Activated T-cell treated with anti-CD3 and anti-CD28 coated beads, Interleukin-2, amount 50 U/mL, for 72 hours (primary cell): Measurements from ENCODE around the gene NME1. TPM values are rescaled to one million over a fixed set of nuclear protein-coding genes. Genes with fewer than 3 reads are reported as not detected.

Experiments
- ATAC-seq, 2 donors: fragments of 150-1000 bp; cut with Tn5 transposase; replicated peaks in 1 of 2; 2 replicates each; pipeline ENCODE4 v1.10.0; 2021; ENCODE audit warnings: moderate library complexity in 2 of 2, mild to moderate bottlenecking in 1 of 2
- DNase-seq, 2 donors: peaks; one replicate each; pipeline ENCODE4 v3.0.0; 2021 to 2022; ENCODE audit warnings: mixed read lengths in 1 of 2
- H3K27ac Mint-ChIP-seq: one replicate; pipeline ENCODE4 v1.8.0; 2022; ENCODE audit warnings: mild to moderate bottlenecking, moderate library complexity, mixed read lengths
- H3K27me3 Mint-ChIP-seq: one replicate; pipeline ENCODE4 v1.8.0; 2022; ENCODE audit warnings: low read depth, mixed read lengths
- H3K36me3 Mint-ChIP-seq, 2 donors: one replicate each; pipeline ENCODE4 v1.8.0; 2022; ENCODE audit warnings: mixed read lengths in 2 of 2, mild to moderate bottlenecking in 1 of 2; ENCODE audit not compliant: insufficient read depth in 2 of 2
- H3K4me1 Mint-ChIP-seq: one replicate; pipeline ENCODE4 v1.8.0; 2022; ENCODE audit warnings: low read depth, mixed read lengths
- H3K4me3 Mint-ChIP-seq, 2 donors: one replicate each; pipeline ENCODE4 v1.8.0; 2022; ENCODE audit warnings: mild to moderate bottlenecking in 2 of 2, mixed read lengths in 2 of 2, moderate library complexity in 2 of 2
- H3K9me3 Mint-ChIP-seq, 2 donors: one replicate each; pipeline ENCODE4 v1.8.0; 2022; ENCODE audit warnings: mixed read lengths in 2 of 2
- total RNA-seq, 2 donors: library from RNA; stranded (reverse); gene quantifications; one replicate each; pipeline ENCODE4 v1.2.3, GENCODE V29; 2022

NME1 gene
- total RNA-seq, 2 donors from 2014 or later = 88.2 to 96.0 TPM

- Mint-ChIP-seq H3K9me3 (no peaks in the 10 kb centered on the region), H3K36me3 (peaks cover 2 to 4% of the 10 kb centered on the region in 2 donors), H3K4me3 (no peak overlapping the region), H3K4me1 (peaks cover 25% of the 10 kb centered on the region), H3K27ac (peak overlapping the region; percentile 48), H3K27me3 (no peaks in the 10 kb centered on the region)
- DNase-seq (no peak), ATAC-seq (no peak)
Observed at GRCh38 chr17:51124640-51125503, 28.5 kb upstream of the NME1 start.

- no peaks in the 10 kb centered on the region for H3K27me3 Mint-ChIP-seq
Observed at GRCh38 chr17:51128076-51128475, 25.3 kb upstream of the NME1 start.

GRCh38 chr17:51132964-51133319 lies 20.4 kb upstream of the NME1 start:
- Mint-ChIP-seq H3K27ac (no peak overlapping the region), H3K4me3 (no peak overlapping the region), H3K4me1 (peaks cover 18% of the 10 kb centered on the region), H3K36me3 (no peaks in the 10 kb centered on the region), H3K27me3 (no peaks in the 10 kb centered on the region), H3K9me3 (no peaks in the 10 kb centered on the region)
- DNase-seq (no peak), ATAC-seq (peak in 1 of 2 donors; percentile 21)

More at GRCh38 chr17:51128076-51128475, 25.3 kb upstream of the NME1 start:
- Mint-ChIP-seq H3K27ac (no peak overlapping the region), H3K4me3 (no peak overlapping the region), H3K4me1 (peaks cover 19% of the 10 kb centered on the region), H3K9me3 (no peaks in the 10 kb centered on the region), H3K36me3 (no peaks in the 10 kb centered on the region)
- ATAC-seq (peak in 1 of 2 donors; percentile 47), DNase-seq (peak; percentile 13 to 28)

- no peak for ATAC-seq
- DNase-seq = no peak
- no peaks in the 10 kb centered on the region for H3K27me3 Mint-ChIP-seq
- H3K36me3 Mint-ChIP-seq = no peaks in the 10 kb centered on the region
- H3K9me3 Mint-ChIP-seq = no peaks in the 10 kb centered on the region
- no peak overlapping the region for H3K27ac Mint-ChIP-seq
- H3K4me3 Mint-ChIP-seq = no peak overlapping the region
- H3K4me1 Mint-ChIP-seq = peaks cover 18% of the 10 kb centered on the region
Observed at GRCh38 chr17:51133365-51133764, 20.0 kb upstream of the NME1 start.

GRCh38 chr17:51135956-51136355 lies 17.4 kb upstream of the NME1 start:
- Mint-ChIP-seq H3K4me3 (no peak overlapping the region), H3K27me3 (no peaks in the 10 kb centered on the region), H3K9me3 (no peaks in the 10 kb centered on the region), H3K27ac (no peak overlapping the region), H3K4me1 (peaks cover 18% of the 10 kb centered on the region), H3K36me3 (no peaks in the 10 kb centered on the region)
- no peak for DNase-seq
- no peak for ATAC-seq

GRCh38 chr17:51142597-51142996 lies 10.8 kb upstream of the NME1 start:
- Mint-ChIP-seq H3K9me3 (no peaks in the 10 kb centered on the region), H3K27me3 (no peaks in the 10 kb centered on the region), H3K4me1 (peaks cover 16% of the 10 kb centered on the region), H3K27ac (no peak overlapping the region), H3K4me3 (no peak overlapping the region), H3K36me3 (no peaks in the 10 kb centered on the region)
- ATAC-seq (no peak), DNase-seq (no peak)

GRCh38 chr17:51144266-51145022 lies 8.9 kb upstream of the NME1 start:
- Mint-ChIP-seq H3K27me3 (no peaks in the 10 kb centered on the region), H3K4me3 (no peak overlapping the region), H3K4me1 (peaks cover 23% of the 10 kb centered on the region), H3K36me3 (no peaks in the 10 kb centered on the region), H3K9me3 (no peaks in the 10 kb centered on the region), H3K27ac (no peak overlapping the region)
- ATAC-seq = no peak
- no peak for DNase-seq

GRCh38 chr17:51147650-51148049 lies 5.7 kb upstream of the NME1 start:
- no peaks in the 10 kb centered on the region for H3K36me3 Mint-ChIP-seq
- no peaks in the 10 kb centered on the region for H3K27me3 Mint-ChIP-seq
- DNase-seq (peak; percentile 12 to 34), ATAC-seq (peak; percentile 49 to 56)
- peaks cover 23% of the 10 kb centered on the region for H3K4me1 Mint-ChIP-seq
- H3K4me3 Mint-ChIP-seq = peak overlapping the region; percentile 4 to 70
- no peaks in the 10 kb centered on the region for H3K9me3 Mint-ChIP-seq
- peak overlapping the region; percentile 92 for H3K27ac Mint-ChIP-seq

GRCh38 chr17:51149163-51149562 lies 4.2 kb upstream of the NME1 start:
- Mint-ChIP-seq H3K36me3 (no peaks in the 10 kb centered on the region), H3K4me3 (no peak overlapping the region), H3K27me3 (no peaks in the 10 kb centered on the region), H3K9me3 (no peaks in the 10 kb centered on the region), H3K4me1 (peaks cover 23% of the 10 kb centered on the region), H3K27ac (no peak overlapping the region)
- DNase-seq = no peak
- no peak for ATAC-seq

GRCh38 chr17:51150932-51151331 lies 2.4 kb upstream of the NME1 start:
- no peak for ATAC-seq
- no peaks in the 10 kb centered on the region for H3K27me3 Mint-ChIP-seq

GRCh38 chr17:51152766-51153209 lies 571 bp upstream of the NME1 start:
- Mint-ChIP-seq H3K27me3 (no peaks in the 10 kb centered on the region), H3K27ac (no peak overlapping the region), H3K4me3 (no peak overlapping the region), H3K9me3 (no peaks in the 10 kb centered on the region), H3K36me3 (peaks cover 3 to 7% of the 10 kb centered on the region in 2 donors), H3K4me1 (peaks cover 19% of the 10 kb centered on the region)
- ATAC-seq = peak in 1 of 2 donors; percentile 0
- peak in 1 of 2 donors; percentile 8 for DNase-seq

More at GRCh38 chr17:51150932-51151331, 2.4 kb upstream of the NME1 start:
- Mint-ChIP-seq H3K9me3 (no peaks in the 10 kb centered on the region), H3K36me3 (peaks cover 1 to 2% of the 10 kb centered on the region in 2 donors), H3K27ac (no peak overlapping the region), H3K4me1 (peaks cover 23% of the 10 kb centered on the region), H3K4me3 (no peak overlapping the region)
- DNase-seq = no peak

- no peak for DNase-seq
- H3K9me3 Mint-ChIP-seq = no peaks in the 10 kb centered on the region
- H3K4me3 Mint-ChIP-seq = no peak overlapping the region
- no peak for ATAC-seq
- H3K36me3 Mint-ChIP-seq = peaks cover 3 to 11% of the 10 kb centered on the region in 2 donors
- no peak overlapping the region for H3K27ac Mint-ChIP-seq
- H3K4me1 Mint-ChIP-seq = peaks cover 23% of the 10 kb centered on the region
- H3K27me3 Mint-ChIP-seq = no peaks in the 10 kb centered on the region
Observed at GRCh38 chr17:51154176-51154575, 817 bp downstream of the NME1 start.

GRCh38 chr17:51155416-51155815 lies 2.1 kb downstream of the NME1 start:
- Mint-ChIP-seq H3K36me3 (peaks cover 5 to 14% of the 10 kb centered on the region in 2 donors), H3K27me3 (no peaks in the 10 kb centered on the region), H3K9me3 (no peaks in the 10 kb centered on the region), H3K4me1 (peaks cover 29% of the 10 kb centered on the region), H3K4me3 (no peak overlapping the region), H3K27ac (no peak overlapping the region)
- ATAC-seq (no peak), DNase-seq (no peak)
